Body of pancreas (tissue), 4 donors: Measurements from ENCODE around the gene FUBP3.

ENCODE experiments used
- CTCF ChIP-seq, 7 experiments: fragments of 450-650 bp in 4 of 7; fragments of 200-600 bp in 3 of 7; sonication (generic) in 3 of 7; IDR thresholded peaks; one replicate each; pipeline ENCODE4 v1.5.1; 2016 to 2019; ENCODE audit warnings: antibody characterized with exemption in 7 of 7
- POLR2A ChIP-seq, 3 donors: fragments of 450-650 bp; IDR thresholded peaks; one replicate each; pipeline ENCODE4 v1.6.1; 2016; ENCODE audit warnings: antibody characterized with exemption in 3 of 3, mild to moderate bottlenecking in 2 of 3

DNA sequence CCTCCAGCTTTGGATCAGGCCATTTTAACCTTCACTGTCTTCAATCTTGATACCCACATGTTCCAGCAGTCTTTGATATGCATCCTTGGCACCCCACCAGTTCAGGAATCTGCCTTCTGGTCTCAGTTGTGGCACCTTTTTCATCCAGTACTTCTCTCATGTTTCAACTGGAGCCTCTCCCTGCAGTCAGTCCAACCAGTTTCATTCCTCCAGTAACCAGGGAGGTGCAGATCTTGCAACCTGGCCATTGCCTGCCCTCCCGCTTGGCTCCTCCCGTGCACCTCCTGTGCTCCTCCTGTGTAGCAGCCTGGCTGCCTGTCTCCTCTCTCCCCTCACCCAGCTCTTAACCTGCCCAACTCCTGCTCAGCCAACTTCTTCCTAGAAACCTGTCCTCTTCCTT, 20.2 kb downstream of the FUBP3 start:
- TF ChIP-seq CTCF (IDR thresholded peaks at IDR 0.05) (no peak), POLR2A (IDR thresholded peaks at IDR 0.05) (no peak)
